GM21825 (cell line): ENCODE measurements around the gene TBX21.
"Not testable (repeated sequence)": the region's sequence is repeated elsewhere in the genome, so short reads cannot be mapped to it uniquely, and the experiment has no call there.

Source experiments
- ATAC-seq: cut with Tn5 transposase; IDR thresholded peaks from one replicate; pipeline ENCODE4 v1.9.1; 2021; ENCODE audit warnings: mild to moderate bottlenecking, moderate library complexity; ENCODE audit not compliant: unreplicated experiment

Gene TBX21

GRCh38 chr17:47729476-47729875 lies 3.6 kb upstream of the TBX21 start:
- ATAC-seq, result no peak

GRCh38 chr17:47730681-47731080 lies 2.4 kb upstream of the TBX21 start:
- no peak for ATAC-seq

- ATAC-seq, result no peak
These were observed 1.6 kb upstream of the TBX21 start for GRCh38 chr17:47731396-47731795.

- ATAC-seq, result no peak
These were observed 513 bp upstream of the TBX21 start for GRCh38 chr17:47732399-47733046.

- peak; percentile 24 for ATAC-seq
These were observed 806 bp downstream of the TBX21 start for GRCh38 chr17:47733674-47734410.

GRCh38 chr17:47735139-47735464 lies 2.1 kb downstream of the TBX21 start:
- no peak for ATAC-seq

GRCh38 chr17:47735536-47736011 lies 2.5 kb downstream of the TBX21 start:
- ATAC-seq, result peak; percentile 39

- no peak for ATAC-seq
These were observed 3.8 kb downstream of the TBX21 start for GRCh38 chr17:47736501-47737495.

- no peak for ATAC-seq
These were observed 5.1 kb downstream of the TBX21 start for GRCh38 chr17:47738178-47738577.

- ATAC-seq, result no peak
These were observed 6.1 kb downstream of the TBX21 start for GRCh38 chr17:47739150-47739549.

GRCh38 chr17:47739945-47740344 lies 6.9 kb downstream of the TBX21 start:
- ATAC-seq, result not testable (repeated sequence)

- ATAC-seq, result no peak
These were observed 8.2 kb downstream of the TBX21 start for GRCh38 chr17:47741109-47741792.

- ATAC-seq, result no peak
These were observed 8.7 kb downstream of the TBX21 start for GRCh38 chr17:47741793-47742145.

GRCh38 chr17:47742319-47743181 lies 9.5 kb downstream of the TBX21 start:
- ATAC-seq, result no peak

GRCh38 chr17:47744168-47745036 lies 11.4 kb downstream of the TBX21 start:
- ATAC-seq, result no peak

- no peak for ATAC-seq
These were observed 12.0 kb downstream of the TBX21 start for GRCh38 chr17:47745037-47745380.

- ATAC-seq, result no peak
These were observed 18.4 kb downstream of the TBX21 start for GRCh38 chr17:47751471-47751870.

GRCh38 chr17:47757386-47757785 lies 24.4 kb downstream of the TBX21 start:
- ATAC-seq, result no peak
